GM19240 (cell line): Measurements from ENCODE around the gene KLK4.

Experiments
- DNase-seq: peaks from one replicate; pipeline ENCODE4 v3.0.0; 2011; ENCODE audit warnings: low spot score; ENCODE audit not compliant: insufficient read length

The KLK4 gene, protein sequence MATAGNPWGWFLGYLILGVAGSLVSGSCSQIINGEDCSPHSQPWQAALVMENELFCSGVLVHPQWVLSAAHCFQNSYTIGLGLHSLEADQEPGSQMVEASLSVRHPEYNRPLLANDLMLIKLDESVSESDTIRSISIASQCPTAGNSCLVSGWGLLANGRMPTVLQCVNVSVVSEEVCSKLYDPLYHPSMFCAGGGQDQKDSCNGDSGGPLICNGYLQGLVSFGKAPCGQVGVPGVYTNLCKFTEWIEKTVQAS

DNA sequence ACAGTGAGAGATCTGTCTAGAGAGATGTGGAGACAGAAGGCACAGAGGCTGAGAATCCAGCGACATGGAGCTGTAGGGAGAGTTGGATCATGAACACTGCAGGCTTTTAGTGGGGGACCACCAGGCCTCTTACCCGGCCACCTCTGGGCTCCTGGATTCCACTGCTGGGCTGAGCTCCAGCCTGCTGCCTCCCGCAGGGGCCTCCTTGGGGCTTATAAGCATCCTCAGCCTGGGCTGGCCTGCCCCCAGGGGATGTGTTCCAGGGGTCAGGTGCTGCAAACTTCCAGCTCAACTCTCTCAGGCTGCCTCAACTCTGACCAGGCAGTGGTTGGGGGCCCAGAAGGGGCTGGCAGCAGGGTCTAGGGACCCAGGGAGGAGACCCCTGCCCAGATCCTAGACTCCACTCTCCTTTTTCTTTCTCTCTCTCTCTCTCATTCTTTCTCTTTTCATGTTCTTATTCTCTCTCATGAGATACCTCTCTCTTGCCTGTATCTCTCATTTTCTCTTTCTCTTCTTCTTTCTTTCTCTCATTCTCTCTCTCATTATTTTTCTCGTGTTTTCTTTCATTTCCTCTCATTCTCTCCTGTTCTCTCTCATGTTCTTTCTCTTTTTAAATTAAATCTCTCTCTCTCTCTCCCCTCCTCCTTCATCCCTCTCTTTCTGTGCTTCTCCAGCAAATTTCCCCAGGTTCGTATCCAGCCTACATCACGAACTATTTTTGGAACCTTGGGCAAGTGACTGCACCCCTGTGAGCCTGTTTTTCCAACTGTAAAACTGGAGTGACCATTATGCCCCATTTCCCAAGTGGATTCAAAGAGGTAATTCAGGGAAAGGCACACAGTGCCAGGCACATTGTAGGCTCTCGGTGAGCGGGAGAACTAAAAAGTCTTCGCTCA lies at the start of gene KLK4:
Gene KLK4, minus strand, starts transcription at position 190 of the 896 bp plus-strand sequence. CDS start 657 bp downstream, outside the sequence.
- no peak for DNase-seq

DNA sequence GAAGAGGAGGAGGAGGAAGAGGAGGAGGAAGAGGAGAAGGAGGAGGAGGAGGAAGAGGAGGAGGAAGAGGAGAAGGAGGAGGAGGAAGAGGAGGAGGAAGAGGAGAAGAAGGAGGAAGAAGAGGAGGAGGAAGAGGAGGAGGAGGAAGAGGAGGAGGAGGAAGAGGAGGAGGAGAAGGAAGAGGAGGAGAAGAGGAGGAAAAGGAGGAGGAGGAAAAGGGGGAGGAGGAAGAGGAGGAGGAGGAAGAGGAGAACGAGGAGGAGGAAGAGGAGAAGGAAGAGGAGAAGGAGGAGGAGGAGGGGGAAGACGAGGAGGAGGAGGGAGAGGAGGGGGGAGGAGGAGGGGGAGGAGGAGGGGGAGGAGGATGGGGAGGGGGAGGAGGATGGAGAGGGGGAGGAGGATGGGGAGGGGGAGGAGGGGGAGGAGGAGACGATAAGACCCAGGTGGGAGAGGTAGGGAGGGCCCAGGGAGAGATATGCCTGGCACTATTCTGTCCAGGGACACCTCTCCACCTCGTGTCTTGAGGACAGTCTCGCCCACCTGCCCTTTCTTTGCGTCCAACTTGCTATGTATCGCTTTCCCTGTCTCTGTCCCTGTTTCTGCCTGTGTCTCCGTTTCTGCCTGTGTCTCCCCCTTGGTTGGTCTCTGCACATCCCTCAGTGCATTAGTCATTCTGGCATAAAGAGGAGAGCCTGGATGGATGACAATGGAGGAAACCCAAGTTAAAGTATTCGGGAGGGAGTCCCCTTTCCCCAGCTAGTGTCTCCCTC lies 48.7 kb upstream of the KLK4 start:
- no peak for DNase-seq

DNA sequence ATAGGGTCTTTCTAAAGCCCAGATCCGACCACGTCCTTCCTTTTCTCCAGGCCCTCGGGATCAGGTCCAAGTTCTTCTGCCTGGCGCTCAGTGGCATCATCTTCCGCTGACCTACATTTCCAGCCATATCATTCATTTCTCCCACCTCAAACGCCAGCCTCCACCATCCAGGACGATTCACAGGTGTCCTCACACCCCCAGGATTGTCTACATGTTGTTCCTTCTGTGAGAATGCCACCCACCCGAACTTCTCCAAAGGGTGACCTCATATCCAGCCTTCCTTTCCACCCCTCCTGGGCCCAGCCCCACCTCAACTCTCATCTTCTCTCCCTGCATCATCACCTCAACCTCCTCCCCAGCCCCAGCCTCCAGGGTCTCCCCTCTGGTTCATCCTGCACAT lies 46.4 kb upstream of the KLK4 start:
- DNase-seq, result no peak

DNA sequence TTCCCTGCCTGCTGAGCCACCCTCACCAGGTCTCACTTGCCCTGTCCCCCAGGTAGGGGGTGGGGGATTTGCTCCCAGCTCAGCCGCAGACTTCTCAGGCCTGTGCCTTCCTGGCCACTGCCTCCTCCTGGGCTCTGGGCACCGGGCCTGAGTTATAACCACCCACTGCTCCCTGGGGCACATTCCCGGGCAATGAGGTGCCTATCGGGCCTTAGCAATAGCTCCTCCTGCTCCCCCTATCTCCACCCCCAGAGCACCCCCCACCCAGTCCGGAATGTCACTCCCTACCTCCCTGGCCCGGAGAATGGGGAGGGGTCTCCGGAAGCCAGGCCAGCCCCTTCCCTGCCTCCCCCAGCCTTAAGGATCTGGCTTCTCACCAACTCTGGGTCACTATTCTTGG lies 41.7 kb upstream of the KLK4 start, which contains the start of gene KLK5:
Gene KLK5, minus strand, starts transcription at position 129 of the 400 bp plus-strand sequence. CDS start 381 bp downstream, outside the sequence.
- DNase-seq, result no peak

DNA sequence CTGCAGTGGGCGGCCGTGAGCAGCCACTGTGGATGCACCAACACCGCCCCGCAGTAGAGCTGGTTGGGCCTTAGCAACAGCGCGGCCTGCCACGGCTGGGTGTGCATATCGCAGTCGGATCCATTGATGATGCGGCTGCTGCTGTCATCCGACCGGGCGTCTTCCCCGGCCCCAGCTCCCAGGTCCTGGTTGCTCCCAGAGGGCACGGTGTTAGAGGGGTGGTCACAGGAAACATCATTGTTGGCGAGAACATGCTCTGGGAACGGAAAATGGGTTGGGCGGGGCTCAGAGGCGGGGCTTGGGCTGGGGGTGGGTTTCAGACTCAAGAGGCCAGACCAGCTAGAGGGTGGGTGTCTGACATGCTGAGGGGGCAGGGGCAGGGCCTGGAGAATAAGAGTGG lies 38.7 kb upstream of the KLK4 start:
- no peak for DNase-seq

DNA sequence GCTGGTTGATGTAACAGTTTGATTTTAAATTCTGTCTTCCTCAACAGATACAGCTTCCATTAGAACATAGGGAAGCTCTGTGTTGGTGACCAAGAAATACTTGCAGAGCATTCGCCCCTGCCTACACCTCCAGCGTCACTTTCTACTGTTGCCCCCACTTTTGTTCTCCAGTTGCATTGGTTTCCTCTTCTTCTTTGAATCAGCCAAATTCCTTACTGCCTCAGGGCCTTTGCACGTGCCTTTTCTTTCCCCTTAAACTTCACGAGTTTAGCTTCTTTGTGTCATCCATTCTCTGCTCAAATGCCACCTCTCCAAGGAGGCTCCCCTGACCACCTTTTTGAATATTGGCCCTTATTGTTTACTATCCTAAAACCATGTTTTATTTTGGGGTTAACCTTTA lies 35.9 kb upstream of the KLK4 start:
- no peak for DNase-seq

DNA sequence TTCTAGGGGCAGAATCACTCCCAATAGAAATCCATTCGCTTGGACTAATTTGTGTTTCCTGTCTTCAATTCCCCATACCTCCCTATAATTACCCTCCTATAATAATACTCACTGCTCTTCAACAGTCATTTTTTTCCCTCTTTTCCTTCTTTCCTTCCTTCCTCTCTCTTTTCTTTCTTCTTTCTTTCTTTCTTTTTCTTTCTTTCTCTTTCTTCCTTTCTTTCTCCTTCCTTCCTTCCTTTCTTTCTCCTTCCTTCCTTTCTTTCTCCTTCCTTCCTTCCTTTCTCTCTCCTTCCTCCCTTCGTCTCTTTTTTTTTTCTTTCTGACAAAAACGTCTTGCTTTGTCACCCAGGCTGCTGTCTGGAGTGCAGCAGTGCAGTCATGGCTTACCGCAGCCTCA lies 33.6 kb upstream of the KLK4 start:
- DNase-seq, result no peak

DNA sequence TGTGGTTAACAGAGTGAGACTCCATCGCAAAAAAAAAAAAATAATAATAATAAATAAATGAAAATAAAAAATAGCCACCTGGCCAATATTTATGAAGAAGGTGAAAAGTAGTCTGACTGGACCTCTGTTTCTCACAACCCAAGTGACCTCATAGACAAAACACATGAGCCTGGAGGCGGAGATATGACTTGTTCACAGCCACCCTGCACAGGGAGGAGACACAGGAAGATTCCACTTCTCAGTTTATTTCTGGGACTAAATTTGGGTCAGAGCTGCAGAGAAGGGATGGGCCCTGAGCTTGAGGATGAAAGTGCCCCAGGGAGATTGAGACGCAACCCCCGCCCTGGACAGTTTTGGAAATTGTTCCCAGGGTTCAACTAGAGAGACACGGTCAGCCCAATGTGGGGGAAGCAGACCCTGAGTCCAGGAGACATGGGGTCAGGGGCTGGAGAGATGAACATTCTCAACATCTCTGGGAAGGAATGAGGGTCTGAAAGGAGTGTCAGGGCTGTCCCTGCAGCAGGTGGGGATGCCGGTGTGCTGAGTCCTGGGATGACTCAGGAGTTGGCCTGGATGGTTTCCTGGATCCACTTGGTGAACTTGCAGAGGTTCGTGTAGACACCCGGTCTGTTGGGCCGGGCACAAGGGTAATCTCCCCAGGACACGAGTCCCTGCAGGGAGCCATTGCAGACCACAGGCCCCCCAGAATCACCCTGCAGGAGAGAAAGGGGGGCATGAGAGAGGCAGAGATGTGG lies 32.1 kb upstream of the KLK4 start:
- DNase-seq, result no peak

DNA sequence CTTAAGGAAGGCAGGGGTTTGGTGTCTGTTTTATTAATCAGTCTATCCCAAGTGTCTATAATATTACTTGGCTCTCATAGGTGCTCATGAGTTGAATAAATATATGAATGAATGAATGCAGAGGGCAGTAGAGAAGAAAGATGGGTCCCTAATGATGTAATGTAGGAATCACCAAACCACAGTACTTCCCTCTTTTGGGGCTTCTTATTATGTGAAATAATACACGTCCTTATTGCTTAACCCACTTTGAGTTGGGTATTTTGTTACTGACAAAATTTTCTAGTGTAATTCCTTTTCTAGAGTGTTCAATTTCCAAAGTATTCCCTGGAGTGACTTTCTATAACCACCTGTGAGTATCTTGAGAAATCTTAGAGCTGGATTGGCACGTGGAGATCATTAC lies 28.4 kb upstream of the KLK4 start:
- DNase-seq, result no peak

DNA sequence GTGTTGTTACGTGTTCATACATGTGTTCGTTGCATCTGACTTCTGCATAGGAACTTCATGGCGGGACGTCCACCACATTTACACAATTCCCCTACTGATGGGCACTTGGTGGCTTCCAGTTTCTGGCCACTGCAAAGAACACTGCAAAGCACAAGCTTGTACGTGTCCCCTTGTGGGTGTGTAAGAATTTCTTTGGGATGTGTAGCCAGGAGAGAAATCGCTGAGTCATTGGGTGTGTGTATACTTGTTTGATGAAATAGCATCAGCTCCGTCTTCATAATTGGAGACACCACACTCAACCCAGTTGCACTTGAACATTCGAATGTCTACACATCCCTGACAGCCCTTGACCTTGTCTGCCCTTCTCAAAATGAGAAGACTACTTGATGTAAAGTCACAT lies 22.4 kb upstream of the KLK4 start:
- DNase-seq, result no peak

DNA sequence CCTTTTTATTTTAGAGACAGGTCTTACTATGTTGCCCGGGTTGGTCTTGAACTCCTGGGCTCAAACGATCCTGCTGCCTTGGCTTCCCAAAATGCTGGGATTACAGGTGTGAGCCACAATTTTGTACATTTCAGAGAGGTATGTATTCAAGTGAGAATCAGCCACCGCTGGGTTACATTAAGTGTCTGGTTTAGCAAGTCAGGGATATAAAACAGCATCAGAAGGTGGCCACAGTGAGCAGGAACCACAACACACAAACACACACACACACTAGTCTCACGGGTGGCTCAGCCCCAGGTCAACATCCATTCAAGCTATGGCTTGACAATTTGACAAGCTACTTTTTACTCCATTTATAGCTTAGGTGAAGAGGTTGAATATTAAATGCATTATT lies 21.5 kb upstream of the KLK4 start:
- no peak for DNase-seq

DNA sequence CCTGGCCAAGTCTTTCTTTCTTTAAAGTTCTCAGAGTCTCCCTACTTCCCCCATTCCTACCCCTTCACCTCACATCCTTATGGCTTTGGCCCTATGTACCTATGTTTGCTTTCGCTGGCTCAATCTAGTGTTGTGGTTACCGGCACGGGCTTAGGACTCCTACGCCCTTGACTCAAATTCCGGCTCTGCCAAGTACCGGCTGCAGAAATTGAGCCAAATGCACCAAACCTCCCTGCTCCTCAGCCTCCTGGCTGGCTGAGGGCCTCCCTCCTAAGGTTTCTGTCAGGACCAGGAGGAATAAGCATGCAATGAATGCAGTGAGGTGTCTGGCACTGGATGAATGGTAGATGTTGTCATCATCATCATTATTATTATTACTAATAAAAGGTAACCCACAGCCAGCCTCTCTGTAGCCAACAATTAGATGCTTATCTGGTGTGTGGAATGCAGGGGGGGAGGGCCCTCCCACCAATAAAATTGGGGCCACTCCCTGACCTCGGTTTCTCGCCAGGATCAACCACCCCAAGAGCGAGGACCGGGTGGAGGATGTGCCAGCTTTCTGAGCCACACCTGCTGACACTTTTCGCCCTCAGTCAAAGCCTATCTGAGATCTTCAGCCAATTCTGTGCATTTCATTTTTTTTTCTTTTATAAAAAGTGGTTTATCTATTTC lies 21.0 kb upstream of the KLK4 start:
- no peak for DNase-seq

DNA sequence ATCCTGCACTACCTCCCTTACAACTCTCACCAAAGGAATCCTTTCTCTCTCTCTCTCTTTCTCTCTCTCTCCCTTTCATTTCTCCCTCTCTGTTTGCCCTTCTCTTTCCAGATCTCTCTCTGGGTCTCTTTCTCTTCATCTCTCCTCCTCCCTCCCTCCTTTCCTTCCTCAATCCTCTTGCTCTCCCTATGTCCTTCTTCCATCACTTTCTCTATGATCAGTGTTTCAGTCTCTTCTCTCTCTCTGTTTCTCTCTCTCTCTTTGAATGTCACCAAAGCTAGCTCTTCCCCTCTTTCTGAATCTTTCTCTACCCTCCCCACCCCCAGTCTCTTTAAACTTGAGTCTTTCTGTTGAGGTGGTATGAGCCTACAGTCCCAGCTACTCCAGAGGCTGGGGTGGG lies 19.8 kb upstream of the KLK4 start:
- DNase-seq, result no peak

DNA sequence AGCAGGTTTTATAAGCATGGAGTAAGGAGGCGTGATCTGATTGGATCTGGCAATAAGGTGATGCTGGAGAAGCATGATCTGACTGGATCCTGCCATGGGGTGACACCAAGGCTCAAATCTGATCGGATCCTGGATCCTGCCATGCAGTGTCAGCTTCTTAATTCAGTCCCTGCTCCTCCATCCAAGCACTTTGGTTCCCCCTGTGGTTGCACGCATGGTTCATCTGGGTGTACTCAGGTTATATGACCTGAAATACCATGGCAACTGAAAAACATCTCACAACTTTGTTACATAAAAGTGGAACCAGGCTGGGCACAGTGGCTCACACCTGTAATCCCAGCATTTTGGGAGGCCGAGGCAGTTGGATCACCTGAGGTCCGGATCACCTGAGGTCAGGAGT lies 17.6 kb upstream of the KLK4 start:
- DNase-seq, result no peak

DNA sequence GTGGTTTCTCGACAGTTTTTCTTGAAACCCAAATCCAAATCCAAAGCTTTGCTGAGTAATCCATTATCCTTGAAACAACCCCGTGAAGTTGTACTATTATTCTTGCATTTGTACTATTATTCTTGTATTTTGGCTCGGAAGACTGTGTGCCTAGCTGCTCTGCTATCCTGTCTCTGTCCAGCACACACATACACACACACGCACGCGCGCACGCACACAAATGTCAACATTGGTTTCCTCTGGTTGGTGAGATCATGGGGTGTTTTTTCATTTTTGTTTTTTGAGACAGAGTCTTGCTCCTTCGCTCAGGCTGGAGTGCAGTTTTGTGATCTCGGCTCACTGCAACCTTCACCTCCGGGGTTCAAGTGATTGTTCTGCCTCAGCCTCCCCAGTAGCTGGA lies 14.9 kb upstream of the KLK4 start:
- no peak for DNase-seq

DNA sequence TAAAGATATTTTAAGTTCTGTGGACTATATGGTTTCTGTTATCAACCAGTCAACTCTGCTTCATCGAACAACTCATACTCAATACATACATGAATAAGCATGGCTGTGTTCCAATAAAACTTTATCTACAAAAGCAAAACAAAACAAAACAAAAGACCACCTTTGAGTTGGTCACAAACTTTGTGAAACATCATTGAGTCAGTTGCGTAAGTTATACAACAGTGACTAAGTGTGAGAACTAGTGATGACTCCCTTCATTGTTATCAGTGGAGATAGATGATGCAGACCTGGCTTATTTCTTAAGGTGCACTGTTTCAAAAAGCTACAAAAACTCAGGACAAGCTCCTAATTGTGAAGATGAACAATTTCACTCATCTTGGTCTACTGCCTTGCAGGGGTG lies 14.5 kb upstream of the KLK4 start:
- no peak for DNase-seq

DNA sequence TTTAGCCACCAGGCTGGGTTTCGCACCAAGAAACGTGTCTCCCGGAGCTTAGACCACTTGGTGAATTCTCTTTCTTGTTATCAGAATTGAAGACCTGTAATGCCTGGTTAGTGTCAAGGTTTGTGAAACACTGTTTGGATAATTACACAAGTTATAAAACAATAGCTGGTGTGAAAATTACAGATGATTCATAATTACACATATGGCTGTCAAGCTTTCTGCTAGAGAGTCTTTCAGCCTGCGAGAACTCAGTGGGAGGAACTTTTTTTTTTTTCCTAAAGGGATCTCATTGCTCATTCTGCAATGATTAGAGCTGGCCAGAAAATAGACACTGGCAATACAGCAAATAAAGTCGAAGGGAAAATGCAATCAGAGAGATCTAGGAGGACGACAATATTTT lies 13.4 kb upstream of the KLK4 start:
- DNase-seq, result no peak

DNA sequence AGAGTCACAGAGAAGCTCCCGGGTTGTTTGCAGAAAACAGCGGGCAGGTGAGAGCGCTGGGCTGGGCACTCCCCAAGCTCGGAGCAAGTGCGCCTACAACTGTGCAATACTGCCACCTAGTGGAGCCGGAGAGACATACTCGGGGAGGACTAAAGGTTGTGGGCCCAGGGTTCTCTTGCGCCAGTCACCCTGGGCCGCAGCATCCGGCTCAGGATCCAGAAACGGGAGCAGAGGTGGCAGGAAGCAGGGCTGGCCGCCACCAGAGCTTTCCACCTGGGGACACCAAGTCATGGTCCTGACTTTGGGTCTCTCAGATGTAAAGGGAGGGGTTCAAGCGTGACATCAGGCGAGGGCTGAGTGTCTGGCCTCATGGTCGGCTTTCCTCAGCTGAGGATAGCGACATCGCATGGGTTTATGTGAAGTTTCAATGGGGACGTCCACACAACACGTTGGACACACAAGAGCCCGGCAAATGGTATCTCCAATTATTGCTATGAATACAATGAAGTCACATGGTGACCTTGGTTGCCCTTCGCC lies 11.2 kb upstream of the KLK4 start:
- DNase-seq, result peak; percentile 79

DNA sequence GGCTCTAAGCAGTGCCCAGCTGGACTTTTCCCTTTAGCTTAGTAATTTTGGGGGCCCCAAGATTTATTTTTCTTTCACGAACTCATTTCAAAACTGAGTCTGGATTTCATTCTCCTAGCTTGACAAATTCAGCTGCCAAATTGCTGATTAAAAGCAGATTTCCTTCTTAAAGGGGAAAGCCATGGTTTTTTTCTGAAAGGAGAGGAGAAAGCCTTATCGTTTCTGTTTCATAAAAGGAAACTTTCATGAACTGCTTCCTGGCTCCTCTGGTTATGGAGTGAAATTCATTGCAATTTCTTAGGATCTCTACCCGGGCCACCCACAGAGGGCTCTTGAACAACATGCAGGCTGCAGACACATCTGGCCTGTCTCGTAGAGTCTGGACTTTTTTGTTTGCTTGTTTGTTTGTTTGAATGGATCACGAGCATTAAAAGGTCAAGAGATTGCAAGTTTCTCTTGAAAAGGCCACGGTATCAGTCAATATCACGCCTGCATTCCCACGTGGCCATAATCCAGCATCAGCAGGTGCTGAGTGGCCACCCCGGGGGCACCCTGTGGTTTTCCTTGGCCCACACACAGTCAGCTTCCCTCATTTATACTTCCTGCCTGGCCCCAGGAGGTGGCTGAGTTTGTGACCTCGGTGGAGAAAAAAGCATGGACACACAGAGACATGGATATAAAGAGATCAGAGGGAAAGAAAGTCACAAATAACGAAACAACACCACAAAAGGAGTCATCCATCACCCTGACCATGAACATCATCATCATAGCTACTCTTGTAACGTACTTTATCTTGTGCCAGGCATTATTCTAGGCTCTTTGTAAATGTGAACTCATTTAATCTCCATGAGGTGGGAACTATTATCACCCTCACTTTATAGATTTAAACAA lies 10.5 kb upstream of the KLK4 start:
- DNase-seq, result no peak
